BE2C (cell line): ENCODE data around the gene POGLUT2.

ENCODE experiments used
- DNase-seq: peaks from one replicate; pipeline ENCODE4 v3.0.0-alpha.2; 2020
- H3K27me3 ChIP-seq: fragments of 250-450 bp; sonication (Bioruptor Pico); 2 replicates; pipeline ENCODE4 v1.5.1; 2020; ENCODE audit warnings: mild to moderate bottlenecking
- H3K36me3 ChIP-seq: fragments of 250-450 bp; sonication (Bioruptor Pico); 2 replicates; pipeline ENCODE4 v1.5.1; 2020; ENCODE audit warnings: mild to moderate bottlenecking
- H3K4me1 ChIP-seq: fragments of 250-450 bp; sonication (Bioruptor Pico); 2 replicates; pipeline ENCODE4 v1.5.1; 2020
- H3K4me3 ChIP-seq: 2 replicates; pipeline ENCODE4 v1.5.1; 2011; ENCODE audit warnings: low read depth, low read length
- H3K9me3 ChIP-seq: fragments of 250-450 bp; sonication (Bioruptor Pico); 2 replicates; pipeline ENCODE4 v1.5.1; 2020
- TF ChIP-seq, protein P1 (sequence below): IDR thresholded peaks from 2 replicates; pipeline ENCODE4 v1.5.1; 2012; ENCODE audit warnings: mild to moderate bottlenecking, low read depth, low read length

POGLUT2 gene

DNA sequence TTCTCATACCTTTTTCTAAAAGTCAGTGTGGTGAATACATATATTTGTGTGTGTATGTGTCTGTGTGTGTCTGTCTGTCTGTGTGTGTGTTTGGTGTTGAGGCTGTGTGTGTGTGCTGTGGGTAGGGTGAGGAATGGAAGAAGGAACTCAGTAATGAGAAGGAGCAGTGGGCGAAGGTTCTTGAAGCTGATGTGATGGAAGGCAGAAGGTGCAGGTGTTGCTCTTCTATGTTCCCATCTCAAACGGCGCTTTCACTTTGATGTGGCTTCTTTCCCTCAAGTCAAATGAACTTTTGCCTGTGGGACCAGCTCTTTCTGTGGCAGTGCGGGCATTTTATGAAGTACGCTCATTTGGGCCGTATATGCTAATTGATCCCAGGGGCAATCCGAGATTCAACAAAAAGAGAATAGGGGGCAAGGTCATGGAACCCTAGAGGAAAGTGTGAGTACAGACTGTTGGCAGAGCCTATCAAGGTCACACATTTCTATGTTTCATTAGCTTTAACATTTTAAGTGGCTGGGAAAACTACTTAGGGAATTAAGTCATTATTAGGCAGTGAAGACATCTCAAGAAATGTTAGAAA lies 15.3 kb upstream of the POGLUT2 start:
- no peak for DNase-seq
- Histone ChIP-seq H3K4me1 (peaks cover 8% of the 10 kb centered on the region; the same call in 1 of the 2 replicates), H3K36me3 (peaks cover 17% of the 10 kb centered on the region), H3K4me3 (no peak overlapping the region), H3K27me3 (no peaks in the 10 kb centered on the region), H3K9me3 (no peaks in the 10 kb centered on the region)
- TF ChIP-seq, protein P1, sequence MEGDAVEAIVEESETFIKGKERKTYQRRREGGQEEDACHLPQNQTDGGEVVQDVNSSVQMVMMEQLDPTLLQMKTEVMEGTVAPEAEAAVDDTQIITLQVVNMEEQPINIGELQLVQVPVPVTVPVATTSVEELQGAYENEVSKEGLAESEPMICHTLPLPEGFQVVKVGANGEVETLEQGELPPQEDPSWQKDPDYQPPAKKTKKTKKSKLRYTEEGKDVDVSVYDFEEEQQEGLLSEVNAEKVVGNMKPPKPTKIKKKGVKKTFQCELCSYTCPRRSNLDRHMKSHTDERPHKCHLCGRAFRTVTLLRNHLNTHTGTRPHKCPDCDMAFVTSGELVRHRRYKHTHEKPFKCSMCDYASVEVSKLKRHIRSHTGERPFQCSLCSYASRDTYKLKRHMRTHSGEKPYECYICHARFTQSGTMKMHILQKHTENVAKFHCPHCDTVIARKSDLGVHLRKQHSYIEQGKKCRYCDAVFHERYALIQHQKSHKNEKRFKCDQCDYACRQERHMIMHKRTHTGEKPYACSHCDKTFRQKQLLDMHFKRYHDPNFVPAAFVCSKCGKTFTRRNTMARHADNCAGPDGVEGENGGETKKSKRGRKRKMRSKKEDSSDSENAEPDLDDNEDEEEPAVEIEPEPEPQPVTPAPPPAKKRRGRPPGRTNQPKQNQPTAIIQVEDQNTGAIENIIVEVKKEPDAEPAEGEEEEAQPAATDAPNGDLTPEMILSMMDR = no peak

DNA sequence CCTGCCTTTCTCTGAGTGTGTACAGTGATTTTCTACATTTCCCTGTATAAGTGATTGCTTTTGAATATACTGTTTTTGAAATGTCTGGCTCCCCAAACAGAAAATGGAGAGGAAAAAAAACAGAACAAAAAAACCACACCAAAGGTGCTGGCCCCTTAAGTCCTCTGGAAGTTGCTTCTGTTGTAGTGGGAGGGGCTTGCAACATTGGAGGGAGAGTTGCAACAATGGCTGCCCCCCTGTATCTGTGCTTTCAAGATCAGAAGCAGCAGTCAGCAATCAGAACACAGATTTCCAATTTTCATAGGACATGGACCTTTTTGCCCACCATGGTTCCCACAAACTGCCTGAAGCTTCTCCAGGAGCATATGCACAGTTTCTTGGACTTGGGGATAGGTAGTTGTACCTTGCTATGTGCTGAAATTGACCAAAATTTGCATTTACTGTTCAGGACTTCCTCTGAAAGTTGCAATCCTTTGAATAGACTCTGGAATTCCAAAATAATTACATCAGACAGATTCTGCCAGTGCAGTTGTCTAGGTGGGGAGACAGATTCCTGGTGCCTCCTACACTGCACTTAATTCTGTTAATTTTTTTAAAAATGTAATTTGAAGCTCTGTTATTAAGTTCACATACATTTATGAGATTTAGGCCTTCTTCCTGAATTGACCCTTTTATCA lies 14.0 kb upstream of the POGLUT2 start:
- no peak for DNase-seq
- Histone ChIP-seq H3K27me3 (no peaks in the 10 kb centered on the region), H3K4me3 (no peak overlapping the region), H3K9me3 (no peaks in the 10 kb centered on the region), H3K4me1 (peaks cover 8% of the 10 kb centered on the region; the same call in 1 of the 2 replicates), H3K36me3 (peaks cover 13% of the 10 kb centered on the region)
- TF ChIP-seq, protein P1 = no peak

DNA sequence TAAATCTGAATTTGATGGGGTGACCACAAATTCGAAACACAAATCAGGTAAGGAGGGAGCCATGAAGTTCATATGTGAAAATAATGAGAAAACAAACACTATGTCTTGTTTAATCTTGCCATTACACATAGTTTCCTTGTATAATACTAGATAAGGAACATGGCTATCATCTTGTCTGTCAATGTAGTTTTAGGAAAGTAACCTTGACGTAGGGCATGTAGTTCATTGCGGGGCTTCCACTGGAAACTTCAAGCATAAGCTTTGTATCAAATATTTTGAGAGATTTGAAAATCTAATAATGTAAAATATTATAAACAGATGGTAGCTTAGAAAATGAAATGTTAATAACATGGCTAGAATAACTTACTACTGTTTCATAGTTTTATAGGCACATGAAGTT lies 8.9 kb upstream of the POGLUT2 start:
- Histone ChIP-seq H3K4me1 (0 out of 2 replicates have a peak, but pooled peaks cover 3% of the 10 kb centered on the region), H3K27me3 (no peaks in the 10 kb centered on the region), H3K9me3 (peaks cover 2% of the 10 kb centered on the region; the same call in 1 of the 2 replicates), H3K4me3 (no peak overlapping the region), H3K36me3 (peaks cover 4% of the 10 kb centered on the region; the same call in 1 of the 2 replicates)
- no peak for DNase-seq
- TF ChIP-seq, protein P1 = no peak

DNA sequence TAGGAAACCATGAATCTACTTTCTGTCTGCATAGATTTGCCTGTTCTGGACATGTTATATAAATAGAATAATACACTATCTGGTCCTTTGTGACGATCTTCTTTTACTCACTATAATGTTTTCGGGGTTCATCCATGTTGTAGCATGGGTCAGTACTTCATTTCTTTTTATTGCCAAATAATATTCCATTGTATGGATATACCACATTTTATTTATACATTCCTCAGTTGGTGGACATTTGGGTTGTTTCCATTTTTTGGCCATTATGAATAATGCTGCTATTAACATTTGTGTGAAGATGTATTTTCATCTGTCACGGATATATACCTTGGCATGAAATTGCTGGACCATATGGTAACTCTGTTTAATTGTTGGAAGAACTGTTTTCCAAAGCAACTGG lies 6.9 kb upstream of the POGLUT2 start:
- Histone ChIP-seq H3K4me1 (peaks cover 13% of the 10 kb centered on the region), H3K36me3 (peaks cover 4% of the 10 kb centered on the region; the same call in 1 of the 2 replicates), H3K4me3 (no peak overlapping the region), H3K9me3 (peaks cover 2% of the 10 kb centered on the region; the same call in 1 of the 2 replicates), H3K27me3 (no peaks in the 10 kb centered on the region)
- TF ChIP-seq, protein P1 = no peak
- DNase-seq = no peak

DNA sequence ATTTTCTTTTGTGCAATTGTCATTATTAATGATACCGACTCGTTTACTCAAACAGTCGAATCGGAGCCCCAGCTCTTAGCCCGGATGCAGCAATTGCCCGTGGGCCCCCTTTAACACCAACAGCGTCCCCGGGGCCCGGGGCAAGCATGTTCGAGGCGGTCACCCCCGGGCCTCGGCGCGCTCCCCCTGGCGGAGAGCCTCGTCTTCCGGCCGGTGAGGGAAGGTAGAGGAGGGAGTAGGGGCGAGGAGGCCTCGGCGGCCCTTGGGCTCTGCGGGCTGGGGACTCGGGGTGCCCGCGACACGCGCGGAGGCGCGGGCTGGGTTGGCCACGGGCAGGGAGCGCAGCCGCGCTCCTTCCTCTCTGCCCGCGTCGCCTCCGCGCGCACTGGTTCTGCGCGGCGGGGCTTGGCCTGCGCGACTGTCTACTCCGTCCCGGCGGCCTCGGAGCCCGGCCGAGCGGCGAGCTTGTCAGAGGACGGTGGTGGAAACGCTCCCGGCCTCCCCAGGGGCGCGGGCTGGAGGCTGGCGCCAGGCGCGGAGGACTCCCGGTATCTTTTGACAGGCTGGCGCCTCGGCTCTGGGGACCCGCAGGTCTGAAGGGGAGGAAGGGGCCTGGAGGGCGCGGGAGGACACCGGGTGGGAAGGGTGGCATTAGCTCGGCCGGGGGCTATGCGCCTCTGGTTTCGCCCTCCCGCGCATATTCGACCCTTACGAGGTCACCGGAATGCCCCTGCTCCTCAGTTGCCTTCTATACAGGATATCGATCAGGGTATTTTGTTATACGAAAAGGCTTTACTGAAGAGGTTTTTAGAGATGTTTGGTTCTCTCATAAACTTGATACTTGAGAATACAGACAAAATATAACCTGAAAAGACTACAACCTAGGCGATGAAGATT lies 1.6 kb upstream of the POGLUT2 start:
- Histone ChIP-seq H3K4me3 (peak overlapping the region; percentile 91), H3K36me3 (no peaks in the 10 kb centered on the region), H3K9me3 (no peaks in the 10 kb centered on the region; the same call in 1 of the 2 replicates), H3K27me3 (no peaks in the 10 kb centered on the region), H3K4me1 (peaks cover 10% of the 10 kb centered on the region)
- TF ChIP-seq, protein P1 = peak; percentile 80
- peak; percentile 91 for DNase-seq
